ENCODE data around the gene COP1.
"Not testable (repeated sequence)": the region's sequence is repeated elsewhere in the genome, so short reads cannot be mapped to it uniquely, and the experiment has no call there.

DNA sequence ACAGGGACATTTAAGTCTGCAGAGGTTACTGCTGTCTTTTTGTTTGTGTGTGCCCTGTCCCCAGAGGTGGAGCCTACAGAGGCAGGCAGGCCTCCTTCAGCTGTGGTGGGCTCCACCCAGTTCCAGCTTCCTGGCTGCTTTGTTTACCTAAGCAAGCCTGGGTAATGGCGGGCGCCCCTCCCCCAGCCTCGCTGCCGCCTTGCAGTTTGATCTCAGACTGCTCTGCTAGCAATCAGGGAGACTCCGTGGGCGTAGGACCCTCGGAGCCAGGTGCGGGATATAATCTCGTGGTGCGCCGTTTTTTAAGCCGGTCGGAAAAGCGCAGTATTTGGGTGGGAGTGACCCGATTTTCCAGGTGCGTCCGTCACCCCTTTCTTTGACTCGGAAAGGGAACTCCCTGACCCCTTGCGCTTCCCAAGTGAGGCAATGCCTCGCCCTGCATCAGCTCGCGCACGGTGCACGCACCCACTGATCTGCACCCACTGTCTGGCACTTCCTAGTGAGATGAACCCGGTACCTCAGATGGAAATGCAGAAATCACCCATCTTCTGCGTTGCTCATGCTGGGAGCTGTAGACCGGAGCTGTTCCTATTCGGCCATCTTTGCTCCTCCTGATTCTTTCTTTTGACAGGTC, 199.2 kb downstream of the COP1 start:
- TF ChIP-seq, protein P1, sequence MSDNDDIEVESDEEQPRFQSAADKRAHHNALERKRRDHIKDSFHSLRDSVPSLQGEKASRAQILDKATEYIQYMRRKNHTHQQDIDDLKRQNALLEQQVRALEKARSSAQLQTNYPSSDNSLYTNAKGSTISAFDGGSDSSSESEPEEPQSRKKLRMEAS (IDR thresholded peaks at IDR 0.05; ENCODE audit: insufficient read depth, insufficient read length), result not testable (repeated sequence)
- TF ChIP-seq, protein P2, sequence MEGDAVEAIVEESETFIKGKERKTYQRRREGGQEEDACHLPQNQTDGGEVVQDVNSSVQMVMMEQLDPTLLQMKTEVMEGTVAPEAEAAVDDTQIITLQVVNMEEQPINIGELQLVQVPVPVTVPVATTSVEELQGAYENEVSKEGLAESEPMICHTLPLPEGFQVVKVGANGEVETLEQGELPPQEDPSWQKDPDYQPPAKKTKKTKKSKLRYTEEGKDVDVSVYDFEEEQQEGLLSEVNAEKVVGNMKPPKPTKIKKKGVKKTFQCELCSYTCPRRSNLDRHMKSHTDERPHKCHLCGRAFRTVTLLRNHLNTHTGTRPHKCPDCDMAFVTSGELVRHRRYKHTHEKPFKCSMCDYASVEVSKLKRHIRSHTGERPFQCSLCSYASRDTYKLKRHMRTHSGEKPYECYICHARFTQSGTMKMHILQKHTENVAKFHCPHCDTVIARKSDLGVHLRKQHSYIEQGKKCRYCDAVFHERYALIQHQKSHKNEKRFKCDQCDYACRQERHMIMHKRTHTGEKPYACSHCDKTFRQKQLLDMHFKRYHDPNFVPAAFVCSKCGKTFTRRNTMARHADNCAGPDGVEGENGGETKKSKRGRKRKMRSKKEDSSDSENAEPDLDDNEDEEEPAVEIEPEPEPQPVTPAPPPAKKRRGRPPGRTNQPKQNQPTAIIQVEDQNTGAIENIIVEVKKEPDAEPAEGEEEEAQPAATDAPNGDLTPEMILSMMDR (IDR thresholded peaks at IDR 0.05; ENCODE audit: extremely low read depth in 1 of 2, insufficient read depth in 1 of 2, low read depth in 1 of 2, low read length in 2 of 2), result not testable (repeated sequence)
- not testable (repeated sequence) for TF ChIP-seq EZH2 (IDR thresholded peaks at IDR 0.05; ENCODE audit: borderline replicate concordance, low read depth, low read length, severe bottlenecking); POLR2A (IDR thresholded peaks at IDR 0.05; ENCODE audit: low read depth, low read length); JUN (IDR thresholded peaks at IDR 0.05; ENCODE audit: borderline replicate concordance, insufficient read depth, insufficient read length, low read depth); POLR2AphosphoS5 (IDR thresholded peaks at IDR 0.05; ENCODE audit: insufficient read depth, low read depth, low read length); MYC (IDR thresholded peaks at IDR 0.05; ENCODE audit: low read depth, low read length); GATA2 (IDR thresholded peaks at IDR 0.05; ENCODE audit: insufficient read depth, insufficient read length, low read depth, low read length)

Measured in endothelial cell of umbilical vein (primary cell).